OCI-LY7 (cell line): Measurements from ENCODE around the gene OMA1. TPM values are rescaled to one million over a fixed set of nuclear protein-coding genes. Genes with fewer than 3 reads are reported as not detected.
"Not testable (repeated sequence)": the region's sequence is repeated elsewhere in the genome, so short reads cannot be mapped to it uniquely, and the experiment has no call there.

Source experiments
- BruUV-seq: library from RNA; stranded (reverse); fragments of 400-500 nt; replicated peaks from 2 replicates; lab custom pipeline; 2021; lab: Mats Ljungman, UMichigan
- CTCF ChIA-PET: fragments of 300-600 bp; sonication (Branson Sonifier 250); formaldehyde crosslinking; loops from one replicate; lab custom pipeline; 2022; ENCODE audit warnings: antibody characterized with exemption; ENCODE audit not compliant: unreplicated experiment; lab: Charles Lee
- POLR2A ChIA-PET: fragments of 300-600 bp; sonication (Branson Sonifier 250); formaldehyde crosslinking; loops from one replicate; lab custom pipeline; 2022; ENCODE audit warnings: antibody characterized with exemption; lab: Charles Lee
- DNase-seq: peaks from one replicate; pipeline ENCODE4 v3.0.0-alpha.2; 2015; ENCODE audit warnings: low spot score
- H2AFZ ChIP-seq: fragments of 200-600 bp; sonication (generic), shearing (Covaris generic); 2 replicates; pipeline ENCODE4 v1.6.1; 2014; ENCODE audit warnings: mild to moderate bottlenecking, antibody characterized with exemption, low read length, moderate library complexity
- H3K27ac ChIP-seq: fragments of 200-600 bp; sonication (generic); 2 replicates; pipeline ENCODE4 v1.5.1; 2014; ENCODE audit warnings: mixed run types, low read depth, mild to moderate bottlenecking, moderate library complexity, low read length, inconsistent platforms; ENCODE audit not compliant: poor library complexity, severe bottlenecking
- H3K36me3 ChIP-seq: fragments of 200-600 bp; sonication (generic); 2 replicates; pipeline ENCODE4 v1.6.1; 2014; ENCODE audit warnings: mild to moderate bottlenecking, antibody characterized with exemption, low read length, moderate library complexity, mixed read lengths; ENCODE audit not compliant: insufficient read depth
- H3K4me1 ChIP-seq: fragments of 200-600 bp; sonication (generic); 2 replicates; pipeline ENCODE4 v1.5.1; 2014; ENCODE audit warnings: mild to moderate bottlenecking, low read length; ENCODE audit not compliant: insufficient read depth, poor library complexity, severe bottlenecking
- H3K4me2 ChIP-seq: fragments of 200-600 bp; sonication (generic); 2 replicates; pipeline ENCODE4 v1.6.1; 2014; ENCODE audit warnings: mild to moderate bottlenecking, low read length
- H3K4me3 ChIP-seq: fragments of 200-600 bp; sonication (generic); 2 replicates; pipeline ENCODE4 v1.5.1; 2014; ENCODE audit warnings: mild to moderate bottlenecking, low read depth, low read length; ENCODE audit not compliant: poor library complexity, severe bottlenecking
- H3K79me2 ChIP-seq: fragments of 200-600 bp; sonication (generic); 2 replicates; pipeline ENCODE4 v1.6.1; 2016; ENCODE audit warnings: low read depth, mild to moderate bottlenecking, low read length, moderate library complexity, mixed read lengths; ENCODE audit not compliant: insufficient read depth
- H3K9me2 ChIP-seq: fragments of 200-600 bp; sonication (generic); 2 replicates; pipeline ENCODE4 v1.6.1; 2016; ENCODE audit warnings: mild to moderate bottlenecking, low read length, mixed read lengths; ENCODE audit not compliant: insufficient read depth
- H3K9me3 ChIP-seq: fragments of 200-600 bp; sonication (generic); 2 replicates; pipeline ENCODE4 v1.6.1; 2014; ENCODE audit warnings: mild to moderate bottlenecking, mixed run types, low read length, mixed read lengths
- H4K20me1 ChIP-seq: fragments of 200-600 bp; sonication (generic); 2 replicates; pipeline ENCODE4 v1.6.1; 2014; ENCODE audit warnings: mild to moderate bottlenecking, antibody characterized with exemption, low read length, moderate library complexity, mixed read lengths; ENCODE audit not compliant: insufficient read depth
- CTCF ChIP-seq: fragments of 200-600 bp; sonication (generic); conservative IDR thresholded peaks from 2 replicates; pipeline ENCODE4 v1.5.1; 2014; ENCODE audit warnings: mild to moderate bottlenecking, antibody characterized with exemption, low read length, moderate library complexity, mixed read lengths
- EZH2phosphoT487 ChIP-seq: fragments of 200-600 bp; sonication (generic); IDR thresholded peaks from 2 replicates; pipeline ENCODE4 v1.6.1; 2018; ENCODE audit warnings: low read depth, borderline replicate concordance, mild to moderate bottlenecking, mixed run types, antibody characterized with exemption, low read length, moderate library complexity, mixed read lengths
- intact Hi-C: fragments of 100-400 bp; cut with micrococcal nuclease; formaldehyde crosslinking; loops from one replicate; pipeline ENCODE4 v1.10.0; 2022; ENCODE audit not compliant: unreplicated experiment
- total RNA-seq, 2 experiments: library from RNA; depleted of rRNA in 1 of 2; stranded (reverse); fragments of >200 nt in 1 of 2; shearing (Covaris generic) in 1 of 2; gene quantifications; 2 replicates each; pipeline ENCODE4 v1.2.3, GENCODE V29; 2014 to 2022

Gene OMA1
- total RNA-seq, 2 experiments from 2014 or later = 35.9 to 38.5 TPM

- ChIA-PET CTCF (no interaction called here), POLR2A (no interaction called here)
- H3K9me3 ChIP-seq = no peaks in the 10 kb centered on the region
- intact Hi-C loops = no loop called here
- no peak overlapping the region for H2AFZ ChIP-seq
- no peaks in the 10 kb centered on the region for H3K4me1 ChIP-seq
- DNase-seq = no peak
- H4K20me1 ChIP-seq = no peaks in the 10 kb centered on the region
- no peak overlapping the region for H3K27ac ChIP-seq
- H3K9me2 ChIP-seq = no peaks in the 10 kb centered on the region
- no peak overlapping the region for H3K4me2 ChIP-seq
- no peaks in the 10 kb centered on the region for H3K79me2 ChIP-seq
- no TSS peak for BruUV-seq
- no peaks in the 10 kb centered on the region for H3K36me3 ChIP-seq
- TF ChIP-seq CTCF (no peak), EZH2phosphoT487 (no peak)
- H3K4me3 ChIP-seq = no peak overlapping the region
Measured at GRCh38 chr1:58568911-58569310, 22.4 kb upstream of the OMA1 start.

- Histone ChIP-seq H3K36me3 (no peaks in the 10 kb centered on the region), H3K79me2 (no peaks in the 10 kb centered on the region), H3K4me2 (no peak overlapping the region), H3K9me3 (no peaks in the 10 kb centered on the region), H4K20me1 (no peaks in the 10 kb centered on the region), H3K9me2 (no peaks in the 10 kb centered on the region), H3K4me1 (no peaks in the 10 kb centered on the region), H2AFZ (no peak overlapping the region), H3K4me3 (no peak overlapping the region), H3K27ac (no peak overlapping the region)
- TF ChIP-seq CTCF (no peak), EZH2phosphoT487 (no peak)
- BruUV-seq = no TSS peak
- intact Hi-C loops = no loop called here
- ChIA-PET POLR2A (interaction anchor here (0.6 kb wide), 1 partner anchor 876 kb away, joined by 3 read pairs; no protein-coding TSS in a partner anchor), CTCF (no interaction called here)
- no peak for DNase-seq
Measured at GRCh38 chr1:58568271-58568860, 21.8 kb upstream of the OMA1 start.

- H3K4me3 ChIP-seq = no peak overlapping the region
- H3K4me2 ChIP-seq = no peak overlapping the region
- no peaks in the 10 kb centered on the region for H3K9me2 ChIP-seq
- intact Hi-C loops = no loop called here
- no peaks in the 10 kb centered on the region for H4K20me1 ChIP-seq
- no peak for DNase-seq
- H3K79me2 ChIP-seq = no peaks in the 10 kb centered on the region
- no peaks in the 10 kb centered on the region for H3K9me3 ChIP-seq
- no peak overlapping the region for H3K27ac ChIP-seq
- TF ChIP-seq EZH2phosphoT487 (no peak), CTCF (no peak)
- no peaks in the 10 kb centered on the region for H3K4me1 ChIP-seq
- CTCF ChIA-PET = no interaction called here
- POLR2A ChIA-PET = no interaction called here
- H2AFZ ChIP-seq = no peak overlapping the region
- no peaks in the 10 kb centered on the region for H3K36me3 ChIP-seq
- no TSS peak for BruUV-seq
Measured at GRCh38 chr1:58566339-58566738, 19.8 kb upstream of the OMA1 start.

- intact Hi-C loops, H3K4me2 ChIP-seq, H3K79me2 ChIP-seq, BruUV-seq, H3K36me3 ChIP-seq, POLR2A ChIA-PET, H3K4me1 ChIP-seq, CTCF ChIA-PET, H2AFZ ChIP-seq, H3K9me2 ChIP-seq, H3K4me3 ChIP-seq, H3K27ac ChIP-seq, DNase-seq, H4K20me1 ChIP-seq, H3K9me3 ChIP-seq: not testable (repeated sequence)
Measured at GRCh38 chr1:58563715-58564114, 17.2 kb upstream of the OMA1 start.
